DMS53 (cell line): ENCODE results near the gene RGP1.
A peak's percentile ranks its signal among the peaks of the same experiment; 100 is the strongest.

Source experiments
- DNase-seq: peaks from one replicate; lab custom pipeline; 2025; lab: John Stamatoyannopoulos, UW

RGP1 gene

GRCh38 chr9:35743880-35744518, 5.1 kb upstream of the RGP1 start:
- no peak for DNase-seq

- DNase-seq = no peak
These were observed 3.5 kb upstream of the RGP1 start for GRCh38 chr9:35745569-35745968.

DNA sequence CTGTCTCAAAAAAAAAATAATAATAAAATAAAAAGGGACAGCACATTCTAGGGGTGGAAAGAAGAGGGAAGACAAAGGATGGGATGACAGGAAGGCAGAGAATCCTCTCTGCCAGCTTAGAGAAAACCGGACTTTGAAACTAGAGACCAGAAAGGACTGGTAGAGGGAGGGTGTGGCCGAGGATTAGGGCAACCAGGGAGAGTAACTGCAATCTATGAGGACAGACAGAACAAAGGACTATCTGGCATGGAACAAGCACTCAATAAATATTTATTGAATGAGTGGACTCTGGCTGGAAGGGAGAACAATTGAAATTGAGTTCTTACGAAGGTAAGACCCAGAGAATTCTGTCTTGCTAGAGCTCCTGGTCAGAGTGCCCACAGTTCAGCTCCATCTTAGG, 2.5 kb upstream of the RGP1 start:
- DNase-seq = peak; percentile 49

DNA sequence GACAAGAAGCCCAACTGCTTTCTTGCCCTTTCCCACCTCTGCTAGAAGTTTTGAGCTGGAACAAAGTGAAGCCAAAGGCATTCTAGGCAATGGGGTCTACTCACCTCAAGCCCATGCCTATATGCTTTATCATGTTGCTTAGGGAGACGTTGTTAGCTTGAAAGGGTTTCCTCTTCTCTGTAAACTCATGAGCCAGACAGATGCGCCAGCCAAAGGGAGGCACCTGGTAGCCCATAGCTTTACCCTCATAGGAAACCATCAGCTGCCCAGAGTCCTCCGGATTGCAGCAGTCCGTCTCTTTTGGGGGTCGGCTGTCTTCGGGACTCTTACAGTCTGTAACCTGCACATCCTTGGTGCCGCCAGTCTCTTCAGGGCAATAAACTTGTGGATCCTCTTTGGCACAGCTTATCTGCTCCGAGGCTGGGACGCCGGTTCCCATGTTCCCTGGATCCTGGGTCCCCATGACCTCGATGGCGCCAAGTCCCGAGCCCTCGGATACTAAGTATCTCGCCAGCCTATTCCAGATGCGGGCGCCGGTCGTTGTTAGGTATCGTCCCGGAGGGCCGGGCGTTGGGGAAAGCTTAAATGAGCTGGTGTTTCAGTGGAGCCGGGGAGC, 737 bp upstream of the RGP1 start:
- peak; percentile 33 for DNase-seq

DNA sequence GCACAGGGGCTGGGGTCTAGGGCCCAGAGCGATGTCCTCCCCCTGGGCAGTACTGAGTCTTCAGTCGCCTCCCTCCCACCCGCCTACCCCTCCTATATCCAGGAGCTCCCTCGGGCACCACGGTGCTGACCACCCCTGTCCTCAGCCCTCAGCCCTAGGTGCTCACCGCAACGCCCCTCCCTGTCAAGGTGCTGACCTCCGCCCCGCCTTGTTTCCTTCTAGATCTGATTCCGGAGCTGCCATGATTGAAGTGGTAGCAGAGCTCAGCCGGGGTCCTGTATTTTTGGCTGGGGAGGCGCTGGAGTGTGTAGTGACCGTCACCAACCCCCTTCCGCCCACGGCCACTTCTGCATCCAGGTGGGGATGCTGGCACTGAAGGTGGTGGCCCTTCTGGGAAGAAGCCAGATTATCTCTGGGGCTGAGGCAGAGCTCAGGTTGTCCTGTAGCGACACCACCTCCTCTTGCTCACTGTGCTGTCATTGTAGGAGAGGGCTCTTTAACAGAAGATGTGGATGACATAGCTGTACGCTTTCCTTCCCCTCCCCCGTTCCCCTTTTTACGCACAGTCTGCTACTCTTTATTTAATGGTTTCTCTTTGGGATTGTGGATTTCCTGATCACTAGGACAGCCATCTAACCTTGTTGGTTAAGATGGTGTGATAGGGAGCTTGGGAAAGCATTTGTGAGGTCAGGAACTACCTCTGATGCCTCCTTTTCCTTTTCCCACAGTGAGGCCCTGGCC, 598 bp downstream of the RGP1 start:
- peak; percentile 53 for DNase-seq

DNA sequence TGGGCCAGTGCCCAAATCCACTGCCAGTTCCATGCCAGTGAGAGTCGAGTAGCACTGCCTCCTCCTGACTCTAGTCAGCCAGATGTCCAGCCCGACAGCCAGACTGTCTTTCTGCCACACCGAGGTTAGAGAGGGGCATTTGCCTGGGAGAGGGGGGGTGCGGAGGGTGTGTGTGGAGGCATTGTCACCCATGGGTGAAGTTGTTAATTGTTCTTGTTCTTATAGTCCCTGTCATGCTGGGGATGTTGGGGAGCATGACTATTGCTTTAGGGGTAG, 1.1 kb downstream of the RGP1 start:
- no peak for DNase-seq

GRCh38 chr9:35753466-35753865, 4.4 kb downstream of the RGP1 start:
- DNase-seq = no peak

GRCh38 chr9:35754264-35754663, 5.2 kb downstream of the RGP1 start, which contains the start of gene MSMP:
TSS of gene MSMP (minus strand) at chr9:35754276. CDS start at chr9:35754129, 147 bp downstream.
- peak; percentile 4 for DNase-seq

DNA sequence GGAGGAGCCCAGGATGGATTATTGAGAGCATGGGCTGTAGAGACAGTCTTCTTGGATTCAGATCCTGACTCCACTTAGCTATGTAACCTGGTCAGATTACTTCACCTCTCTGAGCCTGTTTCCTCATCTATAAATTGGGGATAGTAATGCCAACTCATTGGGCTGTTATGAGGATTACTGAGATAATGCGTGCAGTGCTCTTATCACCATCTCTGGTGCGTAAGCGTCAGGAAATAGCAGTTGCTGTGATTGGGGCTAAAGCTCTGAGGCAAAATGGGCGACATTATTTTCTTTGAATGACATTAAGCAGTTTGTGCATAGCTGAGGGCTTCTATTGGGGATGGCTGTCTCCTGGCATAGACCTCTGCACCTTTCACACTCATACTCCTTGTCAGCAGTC, 6.0 kb downstream of the RGP1 start:
- no peak for DNase-seq

DNA sequence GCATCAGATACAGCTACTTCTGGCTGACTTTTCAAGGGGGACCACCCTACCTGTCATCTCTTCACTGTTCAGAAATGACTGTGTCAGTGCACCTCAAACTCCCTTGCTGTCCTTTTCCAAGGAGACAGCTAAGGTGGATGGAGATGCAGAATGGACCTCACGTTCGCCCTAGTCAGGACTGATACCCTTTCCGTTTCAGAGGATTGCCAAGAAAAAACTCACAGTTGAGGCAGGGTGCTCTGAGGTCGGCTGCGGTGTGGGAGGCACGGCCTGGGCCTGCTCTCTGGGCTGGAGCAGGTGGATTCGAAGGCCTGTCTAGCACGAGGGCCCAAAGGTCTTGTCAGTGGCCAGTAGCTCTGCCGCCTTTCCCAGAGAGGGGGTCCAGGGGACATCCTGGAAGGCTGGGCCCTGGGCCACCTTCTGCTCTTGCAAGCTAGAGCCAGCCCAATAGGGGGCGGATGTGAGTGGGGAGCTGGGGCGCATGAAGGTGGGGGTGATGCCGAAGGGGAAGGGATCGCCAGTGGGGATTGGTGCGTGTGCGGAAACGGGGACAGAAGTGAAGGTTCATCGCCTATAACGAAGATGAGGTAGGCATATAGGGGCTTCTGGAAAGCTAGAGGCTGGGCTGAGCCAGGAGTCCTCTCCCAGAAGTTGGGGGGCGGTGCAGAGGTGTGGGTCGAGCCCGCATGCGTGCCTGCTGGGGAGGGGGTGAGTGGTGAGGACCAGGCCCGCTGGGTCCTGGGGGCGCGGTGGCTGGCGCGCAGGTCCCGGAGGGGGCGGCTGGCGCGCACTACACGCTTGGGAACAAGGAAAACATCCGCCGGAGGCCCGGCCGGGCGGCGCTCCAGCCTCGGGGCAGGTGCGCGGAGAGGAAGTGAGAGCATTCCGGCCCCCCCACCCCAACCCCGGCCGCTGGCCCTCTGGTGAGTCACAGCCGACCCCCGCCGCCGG, 7.5 kb downstream of the RGP1 start:
- DNase-seq = peak; percentile 85

DNA sequence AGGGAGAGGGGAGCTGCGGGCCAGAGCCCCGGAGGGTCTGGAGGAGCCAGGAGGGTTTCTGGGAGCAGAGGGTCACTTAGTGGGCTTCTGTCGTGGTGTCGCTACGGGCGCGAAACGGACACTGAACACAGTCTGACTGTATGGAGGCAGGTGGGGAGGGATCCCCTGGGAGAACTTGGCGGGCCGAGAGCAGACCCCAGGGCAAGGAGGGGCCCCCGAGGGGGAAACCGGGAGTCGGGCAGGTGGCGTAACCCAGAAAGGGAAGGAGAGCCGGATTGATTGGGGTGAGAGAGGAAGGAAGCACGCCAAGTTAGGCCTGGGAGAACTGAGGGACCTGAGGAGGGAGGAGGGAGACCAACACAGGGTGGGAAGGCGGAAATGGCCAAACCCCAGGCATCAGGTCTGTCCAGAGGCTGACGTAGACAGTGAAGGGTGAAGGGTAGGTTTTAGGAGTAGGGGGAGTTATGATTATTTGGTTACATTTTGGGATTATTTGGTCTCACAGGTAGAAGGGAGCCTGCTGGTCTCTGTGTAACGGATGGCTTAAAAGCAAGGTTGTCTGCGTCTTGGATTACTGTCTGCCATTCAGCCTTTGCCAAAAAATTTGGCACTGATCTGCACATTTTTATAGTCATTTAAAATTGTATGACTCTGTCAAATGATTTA, 8.3 kb downstream of the RGP1 start:
- peak; percentile 78 for DNase-seq

GRCh38 chr9:35757892-35758275, 8.8 kb downstream of the RGP1 start:
- DNase-seq = no peak

DNA sequence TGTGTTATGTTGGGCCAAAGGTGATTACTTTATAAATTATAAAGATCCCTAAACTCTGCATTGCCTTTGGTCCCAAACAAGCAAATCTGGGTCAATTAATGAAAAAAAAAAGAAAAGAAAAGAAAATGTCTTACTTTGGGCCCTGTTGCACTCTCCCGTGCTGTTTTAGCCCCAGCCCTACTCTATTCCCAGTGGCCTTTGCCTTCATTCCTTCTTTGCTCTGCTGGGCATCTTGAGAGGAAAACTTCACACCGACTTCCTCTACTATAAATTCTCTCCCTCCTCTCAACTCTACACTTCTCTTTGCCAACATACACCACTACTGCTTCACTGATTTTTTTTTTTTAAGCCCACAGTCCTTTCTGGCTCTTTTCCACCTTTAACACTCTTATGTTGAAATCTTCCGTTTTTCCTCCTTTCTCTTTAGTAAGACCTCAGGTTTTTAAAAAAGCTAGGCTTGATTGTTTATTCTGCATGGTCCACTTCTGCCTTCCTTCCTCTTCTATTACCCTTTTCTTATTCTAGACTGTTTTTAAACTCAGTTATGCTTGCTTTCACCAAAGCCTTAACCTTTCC, 9.5 kb downstream of the RGP1 start:
- no peak for DNase-seq

DNA sequence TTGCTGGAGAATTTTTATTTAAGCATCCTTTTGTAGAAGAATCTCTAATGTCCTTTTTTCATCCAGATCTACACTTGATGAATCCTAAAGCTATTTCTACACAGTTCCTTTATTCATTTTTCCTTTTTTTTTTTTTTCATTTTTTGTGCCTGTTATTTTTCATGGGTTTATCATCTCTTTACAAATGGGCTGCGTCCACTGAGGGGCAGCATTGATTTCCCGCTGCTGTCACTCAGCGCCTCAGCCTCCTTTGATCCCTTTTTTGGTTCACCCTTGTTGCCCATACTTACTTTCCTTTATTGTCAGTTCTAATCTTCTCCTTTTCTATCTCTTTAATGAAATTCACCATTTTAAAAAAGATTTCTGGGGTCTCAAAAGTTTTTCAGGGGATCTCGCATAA, 10.7 kb downstream of the RGP1 start:
- DNase-seq = no peak

GRCh38 chr9:35760651-35761050, 11.6 kb downstream of the RGP1 start:
- DNase-seq = peak; percentile 90

DNA sequence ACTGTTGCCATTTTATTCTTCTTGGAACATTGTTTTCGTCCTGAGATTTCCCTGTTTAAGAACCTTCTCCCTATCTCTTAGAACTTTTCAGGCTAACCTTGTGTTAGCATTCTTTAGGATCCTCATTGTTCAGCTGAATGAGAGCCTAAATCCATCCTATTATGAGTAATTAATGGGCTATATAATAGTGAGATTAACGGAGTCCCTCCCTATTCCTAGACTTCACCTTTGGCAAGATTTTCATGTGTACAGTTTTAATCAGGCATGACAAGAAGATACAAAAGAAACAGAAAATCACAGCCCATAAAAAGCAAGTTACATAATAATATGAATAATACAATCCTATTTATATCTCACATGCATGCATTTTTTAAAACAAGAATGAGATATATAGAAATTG, 14.1 kb downstream of the RGP1 start:
- no peak for DNase-seq

DNA sequence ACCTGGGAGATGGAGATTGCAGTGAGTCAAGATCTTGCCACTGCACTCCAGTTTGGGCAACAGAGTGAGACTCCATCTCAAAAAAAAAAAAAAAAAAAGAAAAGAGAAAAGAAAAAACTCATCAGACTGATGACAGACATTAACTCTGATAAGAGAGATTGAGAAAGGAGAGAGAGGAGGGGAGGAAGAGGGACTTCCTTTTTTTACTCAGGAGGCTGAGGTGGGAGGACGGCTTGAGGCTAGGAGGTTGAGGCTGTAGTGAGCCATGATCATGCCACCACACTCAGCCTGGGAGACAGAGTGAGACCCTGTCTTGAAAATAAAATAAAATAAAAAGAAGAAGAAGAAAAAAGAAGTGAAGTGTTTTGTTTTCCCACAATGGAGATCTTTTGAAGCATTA, 14.7 kb downstream of the RGP1 start:
- no peak for DNase-seq

DNA sequence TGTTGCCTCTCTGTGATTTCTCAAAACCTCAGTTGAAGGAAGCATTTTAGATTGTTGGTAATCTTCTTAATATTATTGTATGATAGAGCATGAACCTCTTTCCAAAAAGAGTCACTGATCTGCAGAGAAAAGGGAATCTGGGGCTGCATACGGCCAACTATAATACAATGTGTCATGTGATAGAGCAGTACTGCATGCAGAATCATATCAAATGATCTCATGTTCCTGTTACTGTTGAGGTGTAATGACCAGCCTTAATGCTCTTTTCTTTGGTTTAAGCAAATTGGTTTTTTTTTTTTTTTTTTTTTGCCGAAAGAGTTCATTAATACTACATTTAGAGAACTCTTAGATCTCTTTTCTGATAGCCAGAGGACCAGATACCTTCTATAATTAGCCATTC, 17.9 kb downstream of the RGP1 start:
- no peak for DNase-seq

DNA sequence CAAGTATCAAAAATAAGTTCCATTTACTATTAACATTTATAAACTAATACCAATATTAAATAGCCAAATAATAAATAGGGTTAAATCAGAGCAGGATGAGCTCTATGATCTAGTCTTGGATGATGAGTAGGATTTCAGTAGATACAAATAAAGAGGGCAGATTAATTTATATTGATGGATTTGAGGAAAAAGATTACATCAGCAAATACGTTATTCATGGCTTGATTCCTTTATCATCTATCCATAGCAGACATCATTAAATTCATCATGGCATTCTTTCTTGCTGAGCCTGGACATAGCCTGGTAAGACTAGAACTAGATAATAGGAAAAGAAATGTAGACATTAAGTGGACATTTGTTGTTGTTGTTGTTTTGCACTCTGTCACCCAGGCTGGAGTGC, 18.4 kb downstream of the RGP1 start:
- DNase-seq = no peak

DNA sequence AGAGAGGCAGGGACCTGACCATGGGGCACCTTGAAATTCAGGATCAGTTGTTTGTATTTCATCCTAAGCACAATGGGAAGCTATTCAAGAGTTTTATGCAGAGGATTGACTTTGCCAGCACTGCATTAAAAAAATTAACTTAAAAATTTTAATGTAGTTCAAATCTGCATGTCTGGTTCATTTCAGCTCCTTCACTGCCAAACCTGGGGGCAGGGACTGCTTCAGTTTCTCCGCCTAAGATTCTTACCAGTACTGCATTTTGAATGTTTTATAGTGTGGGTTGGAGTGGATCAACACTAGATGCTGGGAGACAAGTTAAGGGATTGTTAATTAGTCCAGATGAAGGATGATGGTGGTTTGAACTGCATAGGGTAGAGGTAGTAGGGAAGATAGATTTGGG, 20.7 kb downstream of the RGP1 start:
- no peak for DNase-seq

DNA sequence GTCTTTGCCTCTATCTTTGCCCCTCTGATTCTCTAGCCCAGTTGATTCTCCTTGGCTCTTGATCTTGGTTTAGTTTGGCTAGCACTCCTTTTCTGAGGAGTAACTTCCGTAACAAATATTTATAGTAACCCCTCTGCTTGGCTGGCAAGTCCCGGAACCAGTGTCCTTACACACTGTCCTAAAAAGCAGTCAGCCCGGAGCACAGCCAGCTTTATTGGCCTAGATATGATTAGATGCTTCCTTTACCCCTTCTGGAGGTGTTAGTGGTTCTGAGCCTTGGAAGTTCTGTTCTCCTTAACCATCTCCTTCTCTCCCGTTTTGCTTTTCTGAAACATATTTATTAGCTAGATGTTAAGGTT, 22.0 kb downstream of the RGP1 start:
- peak; percentile 12 for DNase-seq

GRCh38 chr9:35771534-35771933, 22.4 kb downstream of the RGP1 start:
- peak; percentile 52 for DNase-seq
